OCI-LY7 (cell line): ENCODE measurements around the gene IMPDH1.

Experiments
- EZH2phosphoT487 ChIP-seq: fragments of 200-600 bp; sonication (generic); IDR thresholded peaks from 2 replicates; pipeline ENCODE4 v1.6.1; 2018; ENCODE audit warnings: low read depth, borderline replicate concordance, mild to moderate bottlenecking, mixed run types, antibody characterized with exemption, low read length, moderate library complexity, mixed read lengths
- TF ChIP-seq, protein P1 (sequence below): fragments of 200-600 bp; sonication (generic); conservative IDR thresholded peaks from 2 replicates; pipeline ENCODE4 v1.5.1; 2014; ENCODE audit warnings: mild to moderate bottlenecking, antibody characterized with exemption, low read length, moderate library complexity, mixed read lengths

DNA sequence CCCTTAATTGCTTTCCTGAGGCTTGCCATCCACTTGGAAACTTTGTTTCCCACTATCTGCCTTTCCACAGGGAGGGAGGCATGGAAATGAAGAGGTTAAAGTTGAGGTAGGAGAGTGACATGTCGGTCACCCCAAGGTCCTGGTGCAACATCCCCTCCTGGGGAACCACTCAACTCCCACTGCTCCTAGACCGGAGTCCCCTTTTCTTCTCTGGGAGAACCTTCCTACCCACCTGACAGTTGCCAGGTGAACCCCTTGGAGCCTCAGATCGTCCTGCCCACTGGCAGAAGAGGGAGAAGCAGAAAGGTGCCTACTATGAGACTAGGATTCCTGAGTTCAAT is 21.7 kb downstream of the IMPDH1 start:
- TF ChIP-seq, protein P1, sequence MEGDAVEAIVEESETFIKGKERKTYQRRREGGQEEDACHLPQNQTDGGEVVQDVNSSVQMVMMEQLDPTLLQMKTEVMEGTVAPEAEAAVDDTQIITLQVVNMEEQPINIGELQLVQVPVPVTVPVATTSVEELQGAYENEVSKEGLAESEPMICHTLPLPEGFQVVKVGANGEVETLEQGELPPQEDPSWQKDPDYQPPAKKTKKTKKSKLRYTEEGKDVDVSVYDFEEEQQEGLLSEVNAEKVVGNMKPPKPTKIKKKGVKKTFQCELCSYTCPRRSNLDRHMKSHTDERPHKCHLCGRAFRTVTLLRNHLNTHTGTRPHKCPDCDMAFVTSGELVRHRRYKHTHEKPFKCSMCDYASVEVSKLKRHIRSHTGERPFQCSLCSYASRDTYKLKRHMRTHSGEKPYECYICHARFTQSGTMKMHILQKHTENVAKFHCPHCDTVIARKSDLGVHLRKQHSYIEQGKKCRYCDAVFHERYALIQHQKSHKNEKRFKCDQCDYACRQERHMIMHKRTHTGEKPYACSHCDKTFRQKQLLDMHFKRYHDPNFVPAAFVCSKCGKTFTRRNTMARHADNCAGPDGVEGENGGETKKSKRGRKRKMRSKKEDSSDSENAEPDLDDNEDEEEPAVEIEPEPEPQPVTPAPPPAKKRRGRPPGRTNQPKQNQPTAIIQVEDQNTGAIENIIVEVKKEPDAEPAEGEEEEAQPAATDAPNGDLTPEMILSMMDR: no peak
- TF ChIP-seq EZH2phosphoT487: no peak
